Neutrophil (primary cell): ENCODE data around the gene SLC25A29.
"Not testable (repeated sequence)": the region's sequence is repeated elsewhere in the genome, so short reads cannot be mapped to it uniquely, and the experiment has no call there.

Experiments used
- H3K27ac ChIP-seq: fragments of 200-600 bp; sonication (generic); 2 replicates; pipeline ENCODE4 v1.5.1; 2016; ENCODE audit warnings: mild to moderate bottlenecking, moderate library complexity
- H3K27me3 ChIP-seq: fragments of 200-600 bp; sonication (generic); 2 replicates; pipeline ENCODE4 v1.6.0; 2016; ENCODE audit warnings: mild to moderate bottlenecking
- H3K36me3 ChIP-seq: fragments of 200-600 bp; sonication (generic); 2 replicates; pipeline ENCODE4 v1.5.1; 2017
- H3K4me1 ChIP-seq, 2 experiments: fragments of 200-600 bp in 1 of 2; sonication (generic) in 1 of 2; 1 replicate in 1 of 2; 2 replicates in 1 of 2; pipeline versions ENCODE4 v1.5.1 to v1.6.1; 2013 to 2016; ENCODE audit warnings: low read depth in 1 of 2, low read length in 1 of 2, mild to moderate bottlenecking in 1 of 2, moderate library complexity in 1 of 2; ENCODE audit not compliant: control insufficient read depth in 1 of 2, insufficient read depth in 1 of 2
- H3K4me3 ChIP-seq, 2 experiments: fragments of 200-600 bp in 1 of 2; sonication (generic) in 1 of 2; 1 replicate in 1 of 2; 2 replicates in 1 of 2; pipeline ENCODE4 v1.5.1; 2013 to 2016; ENCODE audit warnings: low read depth in 1 of 2, low read length in 1 of 2, mild to moderate bottlenecking in 1 of 2, moderate library complexity in 1 of 2
- H3K9me3 ChIP-seq: fragments of 200-600 bp; sonication (generic); 2 replicates; pipeline ENCODE4 v1.5.1; 2016
- CTCF ChIP-seq: fragments of 200-600 bp; sonication (generic); IDR thresholded peaks from 2 replicates; pipeline ENCODE4 v1.5.1; 2016; ENCODE audit warnings: antibody characterized with exemption

The SLC25A29 gene

GRCh38 chr14:100299238-100299560, 7.0 kb downstream of the SLC25A29 start:
- Histone ChIP-seq H3K36me3 (no peaks in the 10 kb centered on the region), H3K9me3 (no peaks in the 10 kb centered on the region), H3K4me1 (peaks cover 22 to 25% of the 10 kb centered on the region in 2 experiments), H3K4me3 (no peak overlapping the region), H3K27me3 (peaks cover under 1% of the 10 kb centered on the region), H3K27ac (no peak overlapping the region)
- no peak for TF ChIP-seq CTCF

- no peaks in the 10 kb centered on the region for H3K36me3 ChIP-seq
- H3K4me3 ChIP-seq, result no peak overlapping the region
- no peaks in the 10 kb centered on the region for H3K27me3 ChIP-seq
- H3K9me3 ChIP-seq, result no peaks in the 10 kb centered on the region
- no peak for TF ChIP-seq CTCF
- no peak overlapping the region for H3K27ac ChIP-seq
- H3K4me1 ChIP-seq, result peaks cover 22 to 25% of the 10 kb centered on the region in 2 experiments
Observed at GRCh38 chr14:100298551-100299237, 7.5 kb downstream of the SLC25A29 start.

GRCh38 chr14:100297320-100298300, 8.6 kb downstream of the SLC25A29 start:
- no peak for TF ChIP-seq CTCF
- H3K27me3 ChIP-seq, result no peaks in the 10 kb centered on the region
- peak overlapping the region; percentile 83 for H3K27ac ChIP-seq
- peak overlapping the region in 1 of 2 experiments; percentile 43 for H3K4me3 ChIP-seq
- peaks cover 2% of the 10 kb centered on the region for H3K36me3 ChIP-seq
- H3K4me1 ChIP-seq, result peaks cover 22 to 25% of the 10 kb centered on the region in 2 experiments
- H3K9me3 ChIP-seq, result no peaks in the 10 kb centered on the region

GRCh38 chr14:100296729-100297128, 9.5 kb downstream of the SLC25A29 start:
- Histone ChIP-seq H3K4me3 (peak overlapping the region in 1 of 2 experiments; percentile 43), H3K36me3 (peaks cover 11% of the 10 kb centered on the region), H3K4me1 (peaks cover 22 to 25% of the 10 kb centered on the region in 2 experiments), H3K27ac (peak overlapping the region; percentile 83)
- not testable (repeated sequence) for H3K27me3 ChIP-seq, H3K9me3 ChIP-seq

GRCh38 chr14:100296106-100296651, 10.1 kb downstream of the SLC25A29 start:
- Histone ChIP-seq H3K27me3 (no peaks in the 10 kb centered on the region), H3K4me3 (peak overlapping the region in 1 of 2 experiments; percentile 43), H3K27ac (peak overlapping the region; percentile 83), H3K9me3 (no peaks in the 10 kb centered on the region), H3K4me1 (peaks cover 22 to 25% of the 10 kb centered on the region in 2 experiments), H3K36me3 (peaks cover 17% of the 10 kb centered on the region)
- no peak for TF ChIP-seq CTCF
